ENCODE measurements around the gene ZNF224. TPM values are rescaled to one million over a fixed set of nuclear protein-coding genes. Genes with fewer than 3 reads are reported as not detected.

The ZNF224 gene
- total and polyA plus RNA-seq, 2 of the 13 experiments (the other 11 are each of a cell fraction or from before 2014, with no cell fraction given) = 13.0 to 16.1 TPM

- TF ChIP-seq, protein P1, sequence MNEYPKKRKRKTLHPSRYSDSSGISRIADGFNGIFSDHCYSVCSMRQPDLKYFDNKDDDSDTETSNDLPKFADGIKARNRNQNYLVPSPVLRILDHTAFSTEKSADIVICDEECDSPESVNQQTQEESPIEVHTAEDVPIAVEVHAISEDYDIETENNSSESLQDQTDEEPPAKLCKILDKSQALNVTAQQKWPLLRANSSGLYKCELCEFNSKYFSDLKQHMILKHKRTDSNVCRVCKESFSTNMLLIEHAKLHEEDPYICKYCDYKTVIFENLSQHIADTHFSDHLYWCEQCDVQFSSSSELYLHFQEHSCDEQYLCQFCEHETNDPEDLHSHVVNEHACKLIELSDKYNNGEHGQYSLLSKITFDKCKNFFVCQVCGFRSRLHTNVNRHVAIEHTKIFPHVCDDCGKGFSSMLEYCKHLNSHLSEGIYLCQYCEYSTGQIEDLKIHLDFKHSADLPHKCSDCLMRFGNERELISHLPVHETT (CRISPR knock-in tag; conservative IDR thresholded peaks at IDR 0.05) = no peak
- TF ChIP-seq ZNF383 (CRISPR knock-in tag; IDR thresholded peaks at IDR 0.05; ENCODE audit: borderline replicate concordance) = no peak
- peak; percentile 98 for TF ChIP-seq ZNF143 (CRISPR knock-in tag; IDR thresholded peaks at IDR 0.05)
- TF ChIP-seq ZNF547 (CRISPR knock-in tag; IDR thresholded peaks at IDR 0.05) = no peak
- TF ChIP-seq TCF7 (IDR thresholded peaks at IDR 0.05; ENCODE audit: low read depth) = no peak
- no peak for TF ChIP-seq SKIL (CRISPR knock-in tag; IDR thresholded peaks at IDR 0.05; ENCODE audit: borderline replicate concordance)
- TF ChIP-seq ZNF33B (CRISPR knock-in tag; IDR thresholded peaks at IDR 0.05) = no peak
- TF ChIP-seq KDM3A (CRISPR knock-in tag; IDR thresholded peaks at IDR 0.05; ENCODE audit: low read depth) = 0 out of 2 replicates have a peak, but pooled peaks have one; percentile 26
- TF ChIP-seq TFAP4 (IDR thresholded peaks at IDR 0.05; ENCODE audit: borderline replicate concordance, low read depth) = no peak
- TF ChIP-seq ZNF451 (CRISPR knock-in tag; IDR thresholded peaks at IDR 0.05) = no peak
- TF ChIP-seq ZBTB21 (CRISPR knock-in tag; IDR thresholded peaks at IDR 0.05) = peak; percentile 91
- TF ChIP-seq ZNF225 (CRISPR knock-in tag; IDR thresholded peaks at IDR 0.05) = no peak
- no peak for TF ChIP-seq ZFAT (CRISPR knock-in tag; conservative IDR thresholded peaks at IDR 0.05)
- peak; percentile 100 for TF ChIP-seq THAP11 (CRISPR knock-in tag; IDR thresholded peaks at IDR 0.05)
- no peak for TF ChIP-seq ZNF740 (CRISPR knock-in tag; IDR thresholded peaks at IDR 0.05)
- TF ChIP-seq ZNF737 (CRISPR knock-in tag; IDR thresholded peaks at IDR 0.05; ENCODE audit: borderline replicate concordance) = no peak
- TF ChIP-seq SMARCC2 (IDR thresholded peaks at IDR 0.05) = no peak
- TF ChIP-seq EHMT2 (IDR thresholded peaks at IDR 0.05; ENCODE audit: borderline replicate concordance, low read depth, low read length) = no peak
- no peak for TF ChIP-seq ZNF17 (CRISPR knock-in tag; IDR thresholded peaks at IDR 0.05)
- peak; percentile 72; the same call in 1 of the 2 replicates for TF ChIP-seq TFDP1 (CRISPR knock-in tag; IDR thresholded peaks at IDR 0.05; ENCODE audit: borderline replicate concordance)
- TF ChIP-seq, protein P2, sequence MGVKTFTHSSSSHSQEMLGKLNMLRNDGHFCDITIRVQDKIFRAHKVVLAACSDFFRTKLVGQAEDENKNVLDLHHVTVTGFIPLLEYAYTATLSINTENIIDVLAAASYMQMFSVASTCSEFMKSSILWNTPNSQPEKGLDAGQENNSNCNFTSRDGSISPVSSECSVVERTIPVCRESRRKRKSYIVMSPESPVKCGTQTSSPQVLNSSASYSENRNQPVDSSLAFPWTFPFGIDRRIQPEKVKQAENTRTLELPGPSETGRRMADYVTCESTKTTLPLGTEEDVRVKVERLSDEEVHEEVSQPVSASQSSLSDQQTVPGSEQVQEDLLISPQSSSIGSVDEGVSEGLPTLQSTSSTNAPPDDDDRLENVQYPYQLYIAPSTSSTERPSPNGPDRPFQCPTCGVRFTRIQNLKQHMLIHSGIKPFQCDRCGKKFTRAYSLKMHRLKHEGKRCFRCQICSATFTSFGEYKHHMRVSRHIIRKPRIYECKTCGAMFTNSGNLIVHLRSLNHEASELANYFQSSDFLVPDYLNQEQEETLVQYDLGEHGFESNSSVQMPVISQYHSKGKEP (CRISPR knock-in tag; IDR thresholded peaks at IDR 0.05) = no peak
- TF ChIP-seq NFRKB (IDR thresholded peaks at IDR 0.05) = no peak
Measured at GRCh38 chr19:44071824-44072542, 22.2 kb upstream of the ZNF224 start, which contains the start of gene ZNF284 (continued).

Data from HepG2 (cell line).